ENCODE measurements around the gene GALNT12. TPM values are rescaled to one million over a fixed set of nuclear protein-coding genes. Genes with fewer than 3 reads are reported as not detected.

The GALNT12 gene
- total RNA-seq, 4 donors from 2014 or later: 17.5 to 25.9 (median 21.1) TPM

- H3K4me3 ChIP-seq: no peak overlapping the region
- DNase-seq: no peak
- no peaks in the 10 kb centered on the region for H3K9me3 ChIP-seq
- H3K27ac ChIP-seq: no peak overlapping the region
- intact Hi-C loops (cut with DNase I): no loop called here
- H3K36me3 ChIP-seq: peaks cover 0 to 21% (median 0%) of the 10 kb centered on the region in 3 donors
- no peak for TF ChIP-seq POLR2A (IDR thresholded peaks at IDR 0.05)
- TF ChIP-seq CTCF (IDR thresholded peaks at IDR 0.05): no peak
- 81 to 86% methylated on average over 6 of the region's 6 CpGs for WGBS, 2 donors
- no peaks in the 10 kb centered on the region for H3K27me3 ChIP-seq
- peaks cover 0 to 16% (median 6%) of the 10 kb centered on the region in 3 donors for H3K4me1 ChIP-seq
Measured at GRCh38 chr9:98815391-98815951, 8.0 kb downstream of the GALNT12 start.

GRCh38 chr9:98818764-98819163 lies 11.3 kb downstream of the GALNT12 start:
- no peaks in the 10 kb centered on the region for H3K9me3 ChIP-seq
- 70 to 71% methylated on average over 2 of the region's 2 CpGs for WGBS, 2 donors
- no peaks in the 10 kb centered on the region for H3K4me1 ChIP-seq
- H3K4me3 ChIP-seq: no peak overlapping the region
- H3K27ac ChIP-seq: no peak overlapping the region
- H3K36me3 ChIP-seq: peaks cover 0 to 21% (median 0%) of the 10 kb centered on the region in 3 donors
- H3K27me3 ChIP-seq: no peaks in the 10 kb centered on the region
- DNase-seq: no peak
- TF ChIP-seq CTCF (IDR thresholded peaks at IDR 0.05) (no peak), POLR2A (IDR thresholded peaks at IDR 0.05) (no peak)
- intact Hi-C loops (cut with DNase I): no loop called here

- DNase-seq: no peak
- Histone ChIP-seq H3K27ac (no peak overlapping the region), H3K36me3 (peaks cover 0 to 21% (median 0%) of the 10 kb centered on the region in 3 donors), H3K9me3 (no peaks in the 10 kb centered on the region), H3K4me3 (no peak overlapping the region), H3K4me1 (no peaks in the 10 kb centered on the region), H3K27me3 (no peaks in the 10 kb centered on the region)
- 89% methylated on average over 2 of the region's 3 CpGs; no CpG with 5 or more reads in 1 of the 2 donors for WGBS, 2 donors
- intact Hi-C loops (cut with DNase I): no loop called here
- TF ChIP-seq POLR2A (IDR thresholded peaks at IDR 0.05) (no peak), CTCF (IDR thresholded peaks at IDR 0.05) (no peak)
Measured at GRCh38 chr9:98819231-98819630, 11.8 kb downstream of the GALNT12 start.

- DNase-seq: no peak
- intact Hi-C loops (cut with DNase I): no loop called here
- WGBS, 2 donors: 92 to 100% methylated on average over 2 of the region's 2 CpGs
Measured at GRCh38 chr9:98821831-98822230, 14.4 kb downstream of the GALNT12 start.

GRCh38 chr9:98822661-98823060 lies 15.2 kb downstream of the GALNT12 start:
- Histone ChIP-seq H3K9me3 (no peaks in the 10 kb centered on the region), H3K4me3 (no peak overlapping the region), H3K27ac (no peak overlapping the region), H3K36me3 (peaks cover 0 to 29% (median 0%) of the 10 kb centered on the region in 3 donors), H3K27me3 (no peaks in the 10 kb centered on the region), H3K4me1 (no peaks in the 10 kb centered on the region)
- 83 to 94% methylated on average over 4 to 6 of the region's 6 CpGs for WGBS, 2 donors
- intact Hi-C loops (cut with DNase I): no loop called here
- TF ChIP-seq POLR2A (IDR thresholded peaks at IDR 0.05): no peak
- no peak for TF ChIP-seq CTCF (IDR thresholded peaks at IDR 0.05)
- DNase-seq: no peak

More at GRCh38 chr9:98821831-98822230, 14.4 kb downstream of the GALNT12 start:
- Histone ChIP-seq H3K27me3 (no peaks in the 10 kb centered on the region), H3K27ac (no peak overlapping the region), H3K36me3 (peaks cover 0 to 27% (median 0%) of the 10 kb centered on the region in 3 donors), H3K4me3 (no peak overlapping the region), H3K4me1 (no peaks in the 10 kb centered on the region), H3K9me3 (no peaks in the 10 kb centered on the region)
- no peak for TF ChIP-seq POLR2A (IDR thresholded peaks at IDR 0.05)
- TF ChIP-seq CTCF (IDR thresholded peaks at IDR 0.05): no peak

All from esophagus squamous epithelium (tissue), 5 donors.